ENCODE data around the gene PPP1R14B.

GRCh38 chr11:64237484-64237951 lies 9.2 kb downstream of the PPP1R14B start:
- TF ChIP-seq EZH2phosphoT487 (IDR thresholded peaks at IDR 0.05; ENCODE audit: low read length) (no peak), CTCF (IDR thresholded peaks at IDR 0.05; ENCODE audit: low read length) (no peak)

All from MM.1S (cell line).